ENCODE measurements around the gene LST1.

The LST1 gene

GRCh38 chr6:31630177-31630934, 44.3 kb downstream of the LST1 start:
- no peak for TF ChIP-seq CTCF (IDR thresholded peaks at IDR 0.05; ENCODE audit: low read depth, low read length, missing control alignments)
- no peak for DNase-seq (ENCODE audit: extremely low read depth, low read depth)
- no peak overlapping the region for H3K4me3 ChIP-seq (replicated peaks; ENCODE audit: low read depth, low read length)

GRCh38 chr6:31631209-31631608, 45.1 kb downstream of the LST1 start:
- no peak for TF ChIP-seq CTCF (IDR thresholded peaks at IDR 0.05; ENCODE audit: low read depth, low read length, missing control alignments)
- H3K4me3 ChIP-seq (replicated peaks; ENCODE audit: low read depth, low read length): no peak overlapping the region
- DNase-seq (ENCODE audit: extremely low read depth, low read depth): no peak

- no peak for TF ChIP-seq CTCF (IDR thresholded peaks at IDR 0.05; ENCODE audit: low read depth, low read length, missing control alignments)
- DNase-seq (ENCODE audit: extremely low read depth, low read depth): no peak
- no peak overlapping the region for H3K4me3 ChIP-seq (replicated peaks; ENCODE audit: low read depth, low read length)
These were observed 45.7 kb downstream of the LST1 start for GRCh38 chr6:31631681-31632278.

DNA sequence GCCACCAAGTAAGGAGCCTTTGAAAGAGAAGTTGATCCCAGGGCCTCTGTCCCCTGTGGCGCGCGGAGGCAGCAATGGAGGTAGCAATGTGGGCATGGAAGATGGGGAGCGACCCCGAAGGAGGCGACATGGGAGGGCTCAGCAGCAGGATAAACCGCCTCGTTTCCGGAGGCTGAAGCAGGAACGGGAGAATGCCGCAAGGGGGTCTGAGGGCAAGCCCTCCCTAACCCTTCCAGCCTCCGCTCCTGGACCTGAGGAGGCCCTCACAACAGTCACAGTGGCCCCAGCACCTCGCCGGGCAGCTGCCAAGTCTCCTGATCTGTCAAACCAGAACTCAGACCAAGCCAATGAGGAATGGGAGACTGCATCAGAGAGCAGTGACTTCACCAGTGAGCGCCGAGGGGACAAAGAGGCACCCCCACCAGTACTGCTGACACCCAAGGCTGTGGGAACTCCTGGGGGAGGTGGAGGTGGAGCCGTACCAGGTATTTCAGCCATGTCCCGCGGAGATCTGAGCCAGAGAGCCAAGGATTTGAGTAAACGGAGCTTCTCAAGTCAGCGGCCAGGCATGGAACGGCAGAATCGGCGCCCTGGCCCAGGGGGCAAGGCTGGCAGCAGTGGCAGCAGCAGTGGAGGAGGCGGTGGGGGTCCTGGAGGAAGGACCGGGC, 46.3 kb downstream of the LST1 start:
- TF ChIP-seq CTCF (IDR thresholded peaks at IDR 0.05; ENCODE audit: low read depth, low read length, missing control alignments): no peak

GRCh38 chr6:31633447-31633846, 47.4 kb downstream of the LST1 start:
- no peak for TF ChIP-seq CTCF (IDR thresholded peaks at IDR 0.05; ENCODE audit: low read depth, low read length, missing control alignments)
- no peak for DNase-seq (ENCODE audit: extremely low read depth, low read depth)

More for the DNA sequence above, 46.3 kb downstream of the LST1 start:
- H3K4me3 ChIP-seq (replicated peaks; ENCODE audit: low read depth, low read length): no peak overlapping the region
- DNase-seq (ENCODE audit: extremely low read depth, low read depth): no peak

GRCh38 chr6:31634131-31634530, 48.1 kb downstream of the LST1 start:
- no peak for DNase-seq (ENCODE audit: extremely low read depth, low read depth)
- no peak for TF ChIP-seq CTCF (IDR thresholded peaks at IDR 0.05; ENCODE audit: low read depth, low read length, missing control alignments)
- no peak overlapping the region for H3K4me3 ChIP-seq (replicated peaks; ENCODE audit: low read depth, low read length)

More at GRCh38 chr6:31633447-31633846, 47.4 kb downstream of the LST1 start:
- no peak overlapping the region for H3K4me3 ChIP-seq (replicated peaks; ENCODE audit: low read depth, low read length)
